MM.1S (cell line): Measurements from ENCODE around the gene TRDN.

Source experiments
- DNase-seq: peaks from one replicate; pipeline ENCODE4 v3.0.0-alpha.2; 2015
- H2AFZ ChIP-seq: fragments of 300-600 bp; sonication (generic); 2 replicates; pipeline ENCODE4 v1.6.0; 2016; ENCODE audit warnings: antibody characterized with exemption, low read length
- H3F3A ChIP-seq: fragments of 300-600 bp; sonication (generic); 2 replicates; pipeline ENCODE4 v1.6.1; 2016; ENCODE audit warnings: mild to moderate bottlenecking, antibody characterized with exemption, low read length, moderate library complexity, mixed read lengths; ENCODE audit not compliant: insufficient read depth
- H3K27ac ChIP-seq: fragments of 300-600 bp; sonication (generic); 2 replicates; pipeline ENCODE4 v1.5.1; 2016; ENCODE audit warnings: mild to moderate bottlenecking, low read length
- H3K27me3 ChIP-seq: fragments of 300-600 bp; sonication (generic); replicated peaks from 2 replicates; pipeline ENCODE4 v1.6.0; 2016; ENCODE audit warnings: low read length; ENCODE audit not compliant: insufficient read depth
- H3K36me3 ChIP-seq: fragments of 300-600 bp; sonication (generic); replicated peaks from 2 replicates; pipeline ENCODE4 v1.6.1; 2016; ENCODE audit warnings: mild to moderate bottlenecking, low read length, mixed read lengths; ENCODE audit not compliant: insufficient read depth
- H3K4me1 ChIP-seq: fragments of 300-600 bp; sonication (generic); 2 replicates; pipeline ENCODE4 v1.6.1; 2016; ENCODE audit warnings: low read length, mixed read lengths
- H3K4me2 ChIP-seq: fragments of 300-600 bp; sonication (generic); 2 replicates; pipeline ENCODE4 v1.6.0; 2016; ENCODE audit warnings: low read depth, low read length
- H3K4me3 ChIP-seq: fragments of 300-600 bp; sonication (generic); 2 replicates; pipeline ENCODE4 v1.5.1; 2016; ENCODE audit warnings: low read length, mixed read lengths
- H3K79me2 ChIP-seq: fragments of 300-600 bp; sonication (generic); 2 replicates; pipeline ENCODE4 v1.6.1; 2016; ENCODE audit warnings: mixed run types, low read length, mixed read lengths
- H3K9ac ChIP-seq: fragments of 300-600 bp; sonication (generic); 2 replicates; pipeline ENCODE4 v1.6.1; 2016; ENCODE audit warnings: low read length, mixed read lengths
- H3K9me2 ChIP-seq: fragments of 300-600 bp; sonication (generic); replicated peaks from 2 replicates; pipeline ENCODE4 v1.6.1; 2016; ENCODE audit warnings: mild to moderate bottlenecking, low read length, mixed read lengths; ENCODE audit not compliant: insufficient read depth
- H3K9me3 ChIP-seq: fragments of 300-600 bp; sonication (generic); replicated peaks from 2 replicates; pipeline ENCODE4 v1.6.1; 2016; ENCODE audit warnings: mild to moderate bottlenecking, low read length, mixed read lengths; ENCODE audit not compliant: insufficient read depth
- H4K20me1 ChIP-seq: fragments of 300-600 bp; sonication (generic); 2 replicates; pipeline ENCODE4 v1.6.1; 2016; ENCODE audit warnings: mild to moderate bottlenecking, low read length, moderate library complexity, mixed read lengths; ENCODE audit not compliant: insufficient read depth
- EZH2 ChIP-seq: fragments of 300-600 bp; sonication (generic); optimal IDR thresholded peaks from 2 replicates; pipeline ENCODE3; 2017; ENCODE audit warnings: low read depth, mild to moderate bottlenecking, antibody characterized with exemption, low read length, mixed read lengths
- EZH2phosphoT487 ChIP-seq: fragments of 300-600 bp; sonication (generic); IDR thresholded peaks from 2 replicates; pipeline ENCODE4 v1.6.1; 2018; ENCODE audit warnings: antibody characterized with exemption, low read length
- TF ChIP-seq, protein P1 (sequence below): fragments of 300-600 bp; sonication (generic); IDR thresholded peaks from 2 replicates; pipeline ENCODE4 v1.5.1; 2016; ENCODE audit warnings: antibody characterized with exemption, low read length, mixed read lengths

The TRDN gene

DNA sequence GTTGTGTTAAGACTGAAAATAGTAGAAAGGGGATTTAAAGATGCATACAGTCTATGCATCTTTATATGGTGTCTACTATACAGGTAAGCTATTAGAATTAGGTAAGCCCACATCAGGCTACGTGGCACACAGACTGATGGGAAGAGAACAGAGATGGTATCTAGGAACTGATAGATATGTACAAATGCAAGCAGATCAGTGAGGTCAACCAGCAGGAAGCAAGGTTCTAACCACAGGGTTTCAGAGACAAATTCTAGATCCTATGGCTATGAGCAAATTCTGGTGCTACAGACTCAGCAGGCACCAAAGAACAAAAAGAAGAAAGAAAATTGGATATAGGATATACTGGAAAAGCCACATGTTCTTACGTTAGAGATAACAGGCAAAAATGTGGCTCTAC lies 110.6 kb downstream of the TRDN start:
- Histone ChIP-seq H3K27ac (no peak overlapping the region), H2AFZ (no peak overlapping the region), H3K4me3 (no peak overlapping the region), H3K4me1 (peaks cover 7% of the 10 kb centered on the region; the same call in 1 of the 2 replicates), H3K9ac (no peak overlapping the region), H3K9me3 (no peaks in the 10 kb centered on the region), H3K4me2 (no peak overlapping the region), H3K36me3 (no peaks in the 10 kb centered on the region), H3K9me2 (no peaks in the 10 kb centered on the region), H3F3A (no peaks in the 10 kb centered on the region), H4K20me1 (no peaks in the 10 kb centered on the region), H3K27me3 (no peaks in the 10 kb centered on the region), H3K79me2 (no peaks in the 10 kb centered on the region)
- TF ChIP-seq EZH2phosphoT487 (no peak), EZH2 (no peak)
- TF ChIP-seq, protein P1, sequence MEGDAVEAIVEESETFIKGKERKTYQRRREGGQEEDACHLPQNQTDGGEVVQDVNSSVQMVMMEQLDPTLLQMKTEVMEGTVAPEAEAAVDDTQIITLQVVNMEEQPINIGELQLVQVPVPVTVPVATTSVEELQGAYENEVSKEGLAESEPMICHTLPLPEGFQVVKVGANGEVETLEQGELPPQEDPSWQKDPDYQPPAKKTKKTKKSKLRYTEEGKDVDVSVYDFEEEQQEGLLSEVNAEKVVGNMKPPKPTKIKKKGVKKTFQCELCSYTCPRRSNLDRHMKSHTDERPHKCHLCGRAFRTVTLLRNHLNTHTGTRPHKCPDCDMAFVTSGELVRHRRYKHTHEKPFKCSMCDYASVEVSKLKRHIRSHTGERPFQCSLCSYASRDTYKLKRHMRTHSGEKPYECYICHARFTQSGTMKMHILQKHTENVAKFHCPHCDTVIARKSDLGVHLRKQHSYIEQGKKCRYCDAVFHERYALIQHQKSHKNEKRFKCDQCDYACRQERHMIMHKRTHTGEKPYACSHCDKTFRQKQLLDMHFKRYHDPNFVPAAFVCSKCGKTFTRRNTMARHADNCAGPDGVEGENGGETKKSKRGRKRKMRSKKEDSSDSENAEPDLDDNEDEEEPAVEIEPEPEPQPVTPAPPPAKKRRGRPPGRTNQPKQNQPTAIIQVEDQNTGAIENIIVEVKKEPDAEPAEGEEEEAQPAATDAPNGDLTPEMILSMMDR: no peak
- DNase-seq: peak; percentile 63

GRCh38 chr6:123524781-123525180 lies 112.0 kb downstream of the TRDN start:
- Histone ChIP-seq H3K27ac (no peak overlapping the region), H3K79me2 (no peaks in the 10 kb centered on the region), H3K27me3 (no peaks in the 10 kb centered on the region), H2AFZ (no peak overlapping the region), H3F3A (no peaks in the 10 kb centered on the region), H3K4me1 (peaks cover 7% of the 10 kb centered on the region; the same call in 1 of the 2 replicates), H4K20me1 (no peaks in the 10 kb centered on the region), H3K36me3 (no peaks in the 10 kb centered on the region), H3K9ac (no peak overlapping the region), H3K4me2 (no peak overlapping the region), H3K9me2 (no peaks in the 10 kb centered on the region), H3K4me3 (no peak overlapping the region), H3K9me3 (no peaks in the 10 kb centered on the region)
- no peak for DNase-seq
- no peak for TF ChIP-seq EZH2

DNA sequence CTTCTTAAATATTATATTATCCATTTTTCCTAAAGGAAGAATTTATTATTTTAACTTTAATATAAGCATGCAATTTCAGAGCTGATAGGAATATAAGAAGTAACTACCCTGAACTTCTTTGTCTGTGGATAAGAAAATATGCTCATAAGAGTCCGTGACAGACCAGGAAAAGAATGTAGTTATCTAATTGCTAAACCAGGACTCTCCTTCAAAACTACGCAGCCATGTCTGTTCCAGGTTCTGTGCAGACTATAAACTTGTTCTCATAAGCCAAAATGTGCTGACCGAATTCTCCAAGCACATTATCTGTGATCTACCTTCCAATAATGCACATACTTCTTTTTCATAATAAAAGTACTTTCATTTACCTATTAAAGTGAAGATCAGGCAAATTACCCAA lies 116.5 kb downstream of the TRDN start:
- Histone ChIP-seq H3K4me1 (no peaks in the 10 kb centered on the region), H3F3A (no peaks in the 10 kb centered on the region), H3K9ac (no peak overlapping the region), H3K9me2 (no peaks in the 10 kb centered on the region), H3K79me2 (no peaks in the 10 kb centered on the region), H4K20me1 (no peaks in the 10 kb centered on the region), H3K9me3 (no peaks in the 10 kb centered on the region), H3K27me3 (no peaks in the 10 kb centered on the region), H2AFZ (no peak overlapping the region), H3K27ac (no peak overlapping the region), H3K4me3 (no peak overlapping the region), H3K4me2 (no peak overlapping the region), H3K36me3 (no peaks in the 10 kb centered on the region)
- TF ChIP-seq EZH2: no peak
- no peak for DNase-seq

GRCh38 chr6:123519189-123519505 lies 117.6 kb downstream of the TRDN start:
- Histone ChIP-seq H2AFZ (no peak overlapping the region), H3K4me1 (no peaks in the 10 kb centered on the region), H3K4me2 (no peak overlapping the region), H3K9me2 (no peaks in the 10 kb centered on the region), H3F3A (no peaks in the 10 kb centered on the region), H3K27ac (no peak overlapping the region), H3K27me3 (no peaks in the 10 kb centered on the region), H4K20me1 (no peaks in the 10 kb centered on the region), H3K36me3 (no peaks in the 10 kb centered on the region), H3K9me3 (no peaks in the 10 kb centered on the region), H3K79me2 (no peaks in the 10 kb centered on the region), H3K9ac (no peak overlapping the region), H3K4me3 (no peak overlapping the region)
- no peak for DNase-seq
- TF ChIP-seq EZH2phosphoT487: no peak
- TF ChIP-seq, protein P1: no peak
- no peak for TF ChIP-seq EZH2
